WTC11 (cell line): ENCODE data around the gene FRAT2. TPM values are rescaled to one million over a fixed set of nuclear protein-coding genes. Genes with fewer than 3 reads are reported as not detected.

Source experiments
- ATAC-seq: fragments of 200-7000 bp; cut with Tn5 transposase; 2 replicates; pipeline ENCODE4 v1.10.0; 2021; ENCODE audit warnings: mild to moderate bottlenecking, moderate library complexity
- CTCF ChIA-PET: fragments of 300-600 bp; sonication (Branson Sonifier 250); formaldehyde crosslinking; loops from one replicate; lab custom pipeline; 2021; ENCODE audit warnings: antibody characterized with exemption; lab: Charles Lee
- POLR2A ChIA-PET: fragments of 350-600 bp; sonication (Branson Sonifier 250); formaldehyde crosslinking; loops from one replicate; lab custom pipeline; 2021; ENCODE audit warnings: antibody characterized with exemption; lab: Charles Lee
- DNase-seq: peaks from one replicate; pipeline ENCODE4 v3.0.0; 2021; ENCODE audit warnings: low spot score
- H3K27ac Mint-ChIP-seq: 2 replicates; pipeline ENCODE4 v1.8.0; 2021; ENCODE audit warnings: mixed read lengths
- H3K27me3 Mint-ChIP-seq: 2 replicates; pipeline ENCODE4 v1.8.0; 2021; ENCODE audit warnings: low read depth, mild to moderate bottlenecking, moderate library complexity, mixed read lengths
- H3K36me3 Mint-ChIP-seq: 2 replicates; pipeline ENCODE4 v1.8.0; 2021; ENCODE audit warnings: mixed read lengths
- H3K4me1 Mint-ChIP-seq: 2 replicates; pipeline ENCODE4 v1.8.0; 2022; ENCODE audit warnings: mixed read lengths
- H3K4me3 Mint-ChIP-seq: 2 replicates; pipeline ENCODE4 v1.8.0; 2021; ENCODE audit warnings: mild to moderate bottlenecking, moderate library complexity, mixed read lengths
- H3K9me3 Mint-ChIP-seq: 2 replicates; pipeline ENCODE4 v1.8.0; 2021; ENCODE audit warnings: mixed read lengths
- AR ChIP-seq: fragments of 250-450 bp; sonication (Bioruptor Pico); IDR thresholded peaks from 2 replicates; pipeline ENCODE4 v1.9.0; 2021; ENCODE audit warnings: mild to moderate bottlenecking
- ATF1 ChIP-seq: sonication (generic); formaldehyde crosslinking; IDR thresholded peaks from 2 replicates; pipeline ENCODE4 v1.8.1; 2023; ENCODE audit warnings: mild to moderate bottlenecking, moderate library complexity, missing genetic modification reagents
- CBFB ChIP-seq: sonication (generic); formaldehyde crosslinking; IDR thresholded peaks from 2 replicates; pipeline ENCODE4 v1.8.1; 2022; ENCODE audit warnings: mild to moderate bottlenecking, low read depth, missing genetic modification reagents
- CDX4 ChIP-seq: fragments of 250-450 bp; sonication (Bioruptor Pico); IDR thresholded peaks from 2 replicates; pipeline ENCODE4 v1.9.0; 2021; ENCODE audit warnings: moderate library complexity, mild to moderate bottlenecking, inconsistent platforms, borderline replicate concordance
- CREB1 ChIP-seq: sonication (generic); formaldehyde crosslinking; IDR thresholded peaks from 2 replicates; pipeline ENCODE4 v1.8.0; 2023; ENCODE audit warnings: mild to moderate bottlenecking, missing genetic modification reagents
- CTCF ChIP-seq: fragments of 200-600 bp; IDR thresholded peaks from 2 replicates; pipeline ENCODE4 v1.8.0; 2022; ENCODE audit warnings: antibody characterized with exemption
- IRF1 ChIP-seq: sonication (generic); formaldehyde crosslinking; IDR thresholded peaks from 2 replicates; pipeline ENCODE4 v1.8.0; 2023; ENCODE audit warnings: missing genetic modification reagents
- JUN ChIP-seq: sonication (generic); formaldehyde crosslinking; IDR thresholded peaks from 2 replicates; pipeline ENCODE4 v1.8.0; 2023; ENCODE audit warnings: mild to moderate bottlenecking, missing genetic modification reagents
- MAX ChIP-seq: sonication (generic); formaldehyde crosslinking; IDR thresholded peaks from 2 replicates; pipeline ENCODE4 v1.8.0; 2022; ENCODE audit warnings: mild to moderate bottlenecking, missing genetic modification reagents
- PRDM15 ChIP-seq: sonication (generic); formaldehyde crosslinking; IDR thresholded peaks from 2 replicates; pipeline ENCODE4 v1.8.0; 2022; ENCODE audit warnings: missing genetic modification reagents
- RORB ChIP-seq: fragments of 250-450 bp; sonication (Bioruptor Pico); IDR thresholded peaks from 2 replicates; pipeline ENCODE4 v1.9.0; 2021; ENCODE audit warnings: mild to moderate bottlenecking
- SMAD3 ChIP-seq: sonication (generic); formaldehyde crosslinking; IDR thresholded peaks from 2 replicates; pipeline ENCODE4 v1.8.0; 2022; ENCODE audit warnings: missing genetic modification reagents, mild to moderate bottlenecking, borderline replicate concordance
- TCF7 ChIP-seq: sonication (generic); formaldehyde crosslinking; IDR thresholded peaks from 2 replicates; pipeline ENCODE4 v1.8.0; 2022; ENCODE audit warnings: mild to moderate bottlenecking, low read depth, missing genetic modification reagents, moderate library complexity
- TEAD4 ChIP-seq: sonication (generic); formaldehyde crosslinking; IDR thresholded peaks from 2 replicates; pipeline ENCODE4 v1.8.0; 2022; ENCODE audit warnings: mild to moderate bottlenecking, missing genetic modification reagents
- USF2 ChIP-seq: sonication (generic); formaldehyde crosslinking; IDR thresholded peaks from 2 replicates; pipeline ENCODE4 v1.8.1; 2023; ENCODE audit warnings: mild to moderate bottlenecking, missing genetic modification reagents, moderate library complexity
- ZNF281 ChIP-seq: sonication (generic); formaldehyde crosslinking; IDR thresholded peaks from 2 replicates; pipeline ENCODE4 v1.8.0; 2023; ENCODE audit warnings: mild to moderate bottlenecking, missing genetic modification reagents
- ZNF532 ChIP-seq: fragments of 250-450 bp; sonication (Bioruptor Pico); IDR thresholded peaks from 2 replicates; pipeline ENCODE4 v1.9.0; 2021; ENCODE audit warnings: mild to moderate bottlenecking, borderline replicate concordance
- total RNA-seq: library from RNA; stranded (reverse); gene quantifications from 3 replicates; pipeline ENCODE4 v1.2.3, GENCODE V29; 2021

Gene FRAT2
- total RNA-seq, 1 experiment from 2014 or later = 48.2 TPM

GRCh38 chr10:97362310-97363033 is 27.9 kb upstream of the FRAT2 start:
- no peaks in the 10 kb centered on the region for H3K9me3 Mint-ChIP-seq
- H3K4me3 Mint-ChIP-seq = no peak overlapping the region
- no peak overlapping the region for H3K27ac Mint-ChIP-seq
- CTCF ChIA-PET = interaction anchor here (0.5 to 1.3 kb wide), 2 partner anchors 39 to 180 kb away, joined by 3 read pairs; partner anchors contain the start of gene RRP12
- H3K27me3 Mint-ChIP-seq = no peaks in the 10 kb centered on the region
- DNase-seq (no peak), ATAC-seq (peak; percentile 57)
- H3K4me1 Mint-ChIP-seq = peaks cover 2% of the 10 kb centered on the region
- H3K36me3 Mint-ChIP-seq = peaks cover 56% of the 10 kb centered on the region
- TF ChIP-seq RORB (CRISPR knock-in tag) (no peak), PRDM15 (CRISPR knock-in tag) (no peak), CBFB (CRISPR knock-in tag) (no peak), MAX (no peak), CTCF (no peak), ATF1 (no peak), USF2 (no peak), ZNF281 (CRISPR knock-in tag) (no peak), SMAD3 (no peak), CREB1 (CRISPR knock-in tag) (no peak), TCF7 (CRISPR knock-in tag) (no peak), IRF1 (CRISPR knock-in tag) (no peak), CDX4 (CRISPR knock-in tag) (no peak), TEAD4 (no peak), JUN (CRISPR knock-in tag) (no peak), ZNF532 (CRISPR knock-in tag) (no peak), AR (CRISPR knock-in tag) (no peak)
- POLR2A ChIA-PET = no interaction called here
